GM23338 (cell line): ENCODE measurements around the gene STK38L. TPM values are rescaled to one million over a fixed set of nuclear protein-coding genes. Genes with fewer than 3 reads are reported as not detected.

Experiments
- ATAC-seq: fragments of 200-7000 bp; cut with Tn5 transposase; 3 replicates; pipeline ENCODE4 v1.9.1; 2020
- DNase-seq: peaks from one replicate; pipeline ENCODE4 v3.0.0-alpha.2; 2015; ENCODE audit warnings: low spot score
- H2AFZ ChIP-seq: fragments of 200-600 bp; sonication (generic); 2 replicates; pipeline ENCODE4 v1.8.0; 2016; ENCODE audit warnings: antibody characterized with exemption, mild to moderate bottlenecking, moderate library complexity
- H3F3A ChIP-seq: fragments of 200-600 bp; sonication (generic); replicated peaks from 2 replicates; pipeline ENCODE4 v1.8.0; 2017; ENCODE audit warnings: antibody characterized with exemption, mixed run types, low read depth
- H3K27ac ChIP-seq: fragments of 200-600 bp; sonication (generic); 2 replicates; pipeline ENCODE4 v1.6.1; 2016; ENCODE audit warnings: low read depth
- H3K27me3 ChIP-seq: fragments of 200-600 bp; sonication (generic); 2 replicates; pipeline ENCODE4 v1.8.0; 2016; ENCODE audit warnings: mild to moderate bottlenecking, mixed run types, moderate library complexity; ENCODE audit not compliant: insufficient read depth
- H3K36me3 ChIP-seq: fragments of 200-600 bp; sonication (generic); 2 replicates; pipeline ENCODE4 v1.8.0; 2016; ENCODE audit warnings: mild to moderate bottlenecking; ENCODE audit not compliant: insufficient read depth
- H3K4me1 ChIP-seq: fragments of 200-600 bp; sonication (generic); 2 replicates; pipeline ENCODE4 v1.8.0; 2016; ENCODE audit warnings: mild to moderate bottlenecking, moderate library complexity; ENCODE audit not compliant: insufficient read depth
- H3K4me2 ChIP-seq: fragments of 200-600 bp; sonication (generic); 2 replicates; pipeline ENCODE4 v1.7.1; 2017; ENCODE audit warnings: mixed run types
- H3K4me3 ChIP-seq: fragments of 200-600 bp; sonication (generic); 2 replicates; pipeline ENCODE4 v1.6.1; 2016; ENCODE audit warnings: mixed run types
- H3K79me2 ChIP-seq: fragments of 200-600 bp; sonication (generic); replicated peaks from 2 replicates; pipeline ENCODE4 v1.8.0; 2017; ENCODE audit warnings: mild to moderate bottlenecking; ENCODE audit not compliant: insufficient read depth
- H3K9me2 ChIP-seq: fragments of 200-600 bp; sonication (generic); 2 replicates; pipeline ENCODE4 v1.8.0; 2017; ENCODE audit not compliant: insufficient read depth
- H4K20me1 ChIP-seq: fragments of 200-600 bp; sonication (generic); replicated peaks from 2 replicates; pipeline ENCODE4 v1.8.0; 2017; ENCODE audit warnings: mild to moderate bottlenecking; ENCODE audit not compliant: insufficient read depth
- H3K27ac Mint-ChIP-seq: 2 replicates; pipeline ENCODE4 v1.8.0; 2020; ENCODE audit warnings: inconsistent platforms, mild to moderate bottlenecking, moderate library complexity, mixed read lengths
- H3K27me3 Mint-ChIP-seq: 3 replicates; pipeline ENCODE4 v1.8.0; 2022; ENCODE audit warnings: low read depth, mild to moderate bottlenecking, moderate library complexity, mixed read lengths, inconsistent platforms; ENCODE audit not compliant: insufficient read depth, poor library complexity
- H3K36me3 Mint-ChIP-seq: 3 replicates; pipeline ENCODE4 v1.8.0; 2021; ENCODE audit warnings: low read depth, mild to moderate bottlenecking, inconsistent platforms, moderate library complexity, mixed read lengths
- H3K4me1 Mint-ChIP-seq: 3 replicates; pipeline ENCODE4 v1.8.0; 2020; ENCODE audit warnings: mild to moderate bottlenecking, inconsistent platforms, mixed read lengths
- H3K4me3 Mint-ChIP-seq: 3 replicates; pipeline ENCODE4 v1.8.0; 2021; ENCODE audit warnings: moderate library complexity, mild to moderate bottlenecking, inconsistent platforms, mixed read lengths
- H3K9me3 Mint-ChIP-seq: 3 replicates; pipeline ENCODE4 v1.8.0; 2020; ENCODE audit warnings: moderate library complexity, mild to moderate bottlenecking, inconsistent platforms, mixed read lengths
- CREB1 ChIP-seq: fragments of 250-450 bp; sonication (Bioruptor Pico); IDR thresholded peaks from 2 replicates; pipeline ENCODE4 v1.5.0; 2020; ENCODE audit warnings: low read depth, mild to moderate bottlenecking, moderate library complexity
- CTCF ChIP-seq, 2 experiments: fragments of 200-600 bp in 1 of 2; sonication (generic) in 1 of 2; conservative IDR thresholded peaks; 2 replicates each; pipeline versions ENCODE4 v1.5.1 to v1.6.1; 2016 to 2017; ENCODE audit warnings: antibody characterized with exemption in 2 of 2, low read depth in 2 of 2, mild to moderate bottlenecking in 2 of 2, moderate library complexity in 1 of 2
- ETS1 ChIP-seq: IDR thresholded peaks from 2 replicates; pipeline ENCODE4 v1.6.1; 2016; ENCODE audit warnings: antibody characterized with exemption
- EZH2 ChIP-seq: fragments of 200-600 bp; sonication (generic); IDR thresholded peaks from one replicate; pipeline ENCODE4 v1.8.0; 2017; ENCODE audit warnings: antibody characterized with exemption, mild to moderate bottlenecking, low read depth; ENCODE audit not compliant: unreplicated experiment
- EZH2phosphoT487 ChIP-seq: fragments of 200-600 bp; sonication (generic); IDR thresholded peaks from one replicate; pipeline ENCODE4 v1.8.1; 2018; ENCODE audit warnings: antibody characterized with exemption; ENCODE audit not compliant: unreplicated experiment
- JUNB ChIP-seq: IDR thresholded peaks from one replicate; pipeline ENCODE4 v1.6.1; 2016; ENCODE audit warnings: antibody characterized with exemption; ENCODE audit not compliant: unreplicated experiment
- NANOG ChIP-seq: IDR thresholded peaks from 2 replicates; pipeline ENCODE4 v1.6.1; 2016; ENCODE audit warnings: antibody characterized with exemption, borderline replicate concordance
- POLR2AphosphoS5 ChIP-seq: IDR thresholded peaks from 2 replicates; pipeline ENCODE4 v1.6.1; 2016; ENCODE audit warnings: antibody characterized with exemption, low read depth
- REST ChIP-seq: IDR thresholded peaks from one replicate; pipeline ENCODE4 v1.6.1; 2018; ENCODE audit warnings: antibody characterized with exemption; ENCODE audit not compliant: unreplicated experiment
- STAT1 ChIP-seq: IDR thresholded peaks from one replicate; pipeline ENCODE4 v1.6.1; 2016; ENCODE audit warnings: antibody characterized with exemption; ENCODE audit not compliant: unreplicated experiment
- ZNF114 ChIP-seq: fragments of 250-450 bp; sonication (Bioruptor Pico); IDR thresholded peaks from 2 replicates; pipeline ENCODE4 v1.5.0; 2020; ENCODE audit warnings: mild to moderate bottlenecking, moderate library complexity
- ZNF331 ChIP-seq: fragments of 250-450 bp; sonication (Bioruptor Pico); IDR thresholded peaks from 2 replicates; pipeline ENCODE4 v1.5.0; 2020; ENCODE audit warnings: low read depth, mild to moderate bottlenecking, moderate library complexity
- ZNF462 ChIP-seq: fragments of 250-450 bp; sonication (Bioruptor Pico); IDR thresholded peaks from 2 replicates; pipeline ENCODE4 v1.5.0; 2020; ENCODE audit warnings: mild to moderate bottlenecking, moderate library complexity
- polyA plus RNA-seq: library from polyadenylated mRNA; unstranded; fragments of >200 nt; fragmentation: Nextera tagmentation; extraction: Ambion mirVana; gene quantifications from 2 replicates; pipeline ENCODE4 v1.2.1, GENCODE V29; 2016
- total RNA-seq: library from RNA; depleted of rRNA; stranded (reverse); fragments of >200 nt; shearing (Covaris generic); gene quantifications from 2 replicates; pipeline ENCODE4 v1.2.3, GENCODE V29; 2014

Gene STK38L
- total and polyA plus RNA-seq, 2 experiments from 2014 or later, result 28.9 to 56.5 TPM

GRCh38 chr12:27246141-27246540, 2.1 kb downstream of the STK38L start:
- no peaks in the 10 kb centered on the region for H3K27me3 Mint-ChIP-seq
- peak overlapping the region; percentile 98 for H3K4me3 Mint-ChIP-seq
- H3K4me1 ChIP-seq, result peaks cover 23% of the 10 kb centered on the region
- H3K9me2 ChIP-seq, result peaks cover 13% of the 10 kb centered on the region
- no peak overlapping the region for H3K27ac ChIP-seq
- H3K36me3 ChIP-seq, result no peaks in the 10 kb centered on the region
- peaks cover 11% of the 10 kb centered on the region for H4K20me1 ChIP-seq
- H3K36me3 Mint-ChIP-seq, result 0 out of 3 replicates have a peak, but pooled peaks cover 3% of the 10 kb centered on the region
- no peak overlapping the region for H2AFZ ChIP-seq
- H3K4me1 Mint-ChIP-seq, result peaks cover 18% of the 10 kb centered on the region
- H3K4me2 ChIP-seq, result peak overlapping the region; percentile 85
- no peaks in the 10 kb centered on the region; the same call in 1 of the 2 replicates for H3F3A ChIP-seq
- peaks cover 7% of the 10 kb centered on the region; the same call in 1 of the 3 replicates for H3K9me3 Mint-ChIP-seq
- peak; percentile 18 for DNase-seq
- H3K4me3 ChIP-seq, result peak overlapping the region; percentile 74
- TF ChIP-seq EZH2 (no peak), EZH2phosphoT487 (no peak), ZNF462 (no peak), ZNF114 (CRISPR knock-in tag) (no peak), CREB1 (CRISPR knock-in tag) (no peak), STAT1 (no peak), CTCF (conservative IDR thresholded peaks at IDR 0.05; ENCODE audit: low read depth in 2 of 2) (no peak), NANOG (no peak), ETS1 (no peak), JUNB (no peak), POLR2AphosphoS5 (no peak), ZNF331 (CRISPR knock-in tag) (no peak), REST (no peak)
- no peaks in the 10 kb centered on the region for H3K27me3 ChIP-seq
- ATAC-seq, result no peak
- peaks cover 67% of the 10 kb centered on the region for H3K79me2 ChIP-seq
- no peak overlapping the region for H3K27ac Mint-ChIP-seq
